ENCODE results near the gene CYSTM1. TPM values are rescaled to one million over a fixed set of nuclear protein-coding genes. Genes with fewer than 3 reads are reported as not detected.

Gene CYSTM1
- total RNA-seq, 1 donor from 2014 or later, result 28.1 TPM

- peak overlapping the region; percentile 49 for H3K27ac Mint-ChIP-seq
- no peak for DNase-seq (ENCODE audit: low spot score, unreplicated experiment)
- no peaks in the 10 kb centered on the region for H3K9me3 Mint-ChIP-seq (ENCODE audit: low read depth)
- peaks cover 14% of the 10 kb centered on the region for H3K4me1 Mint-ChIP-seq (ENCODE audit: low read depth)
- no peak overlapping the region for H3K4me3 Mint-ChIP-seq (ENCODE audit: low read depth)
- H3K36me3 Mint-ChIP-seq (ENCODE audit: insufficient read depth), result peaks cover 12% of the 10 kb centered on the region
- TF ChIP-seq CTCF (IDR thresholded peaks at IDR 0.05; ENCODE audit: unreplicated experiment), result no peak
- H3K27me3 Mint-ChIP-seq, result no peaks in the 10 kb centered on the region
Observed at GRCh38 chr5:140245341-140245740, 70.4 kb downstream of the CYSTM1 start.

- Mint-ChIP-seq H3K27me3 (no peaks in the 10 kb centered on the region), H3K9me3 (ENCODE audit: low read depth) (no peaks in the 10 kb centered on the region), H3K4me3 (ENCODE audit: low read depth) (no peak overlapping the region), H3K36me3 (ENCODE audit: insufficient read depth) (peaks cover 14% of the 10 kb centered on the region), H3K4me1 (ENCODE audit: low read depth) (peaks cover 12% of the 10 kb centered on the region), H3K27ac (peak overlapping the region; percentile 57)
- DNase-seq (ENCODE audit: low spot score, unreplicated experiment), result no peak
- no peak for TF ChIP-seq CTCF (IDR thresholded peaks at IDR 0.05; ENCODE audit: unreplicated experiment)
Observed at GRCh38 chr5:140245926-140246325, 70.9 kb downstream of the CYSTM1 start.

GRCh38 chr5:140246378-140247122, 71.6 kb downstream of the CYSTM1 start:
- Mint-ChIP-seq H3K9me3 (ENCODE audit: low read depth) (no peaks in the 10 kb centered on the region), H3K27ac (no peak overlapping the region), H3K4me3 (ENCODE audit: low read depth) (no peak overlapping the region), H3K36me3 (ENCODE audit: insufficient read depth) (peaks cover 14% of the 10 kb centered on the region), H3K4me1 (ENCODE audit: low read depth) (peaks cover 7% of the 10 kb centered on the region), H3K27me3 (no peaks in the 10 kb centered on the region)
- TF ChIP-seq CTCF (IDR thresholded peaks at IDR 0.05; ENCODE audit: unreplicated experiment), result no peak
- no peak for DNase-seq (ENCODE audit: low spot score, unreplicated experiment)

GRCh38 chr5:140248414-140248813, 73.4 kb downstream of the CYSTM1 start:
- H3K27me3 Mint-ChIP-seq, result no peaks in the 10 kb centered on the region
- H3K9me3 Mint-ChIP-seq (ENCODE audit: low read depth), result no peaks in the 10 kb centered on the region
- H3K36me3 Mint-ChIP-seq (ENCODE audit: insufficient read depth), result peaks cover 14% of the 10 kb centered on the region
- DNase-seq (ENCODE audit: low spot score, unreplicated experiment), result no peak
- TF ChIP-seq CTCF (IDR thresholded peaks at IDR 0.05; ENCODE audit: unreplicated experiment), result no peak
- no peak overlapping the region for H3K27ac Mint-ChIP-seq
- H3K4me3 Mint-ChIP-seq (ENCODE audit: low read depth), result no peak overlapping the region
- H3K4me1 Mint-ChIP-seq (ENCODE audit: low read depth), result peaks cover 10% of the 10 kb centered on the region

GRCh38 chr5:140249536-140249935, 74.5 kb downstream of the CYSTM1 start:
- DNase-seq (ENCODE audit: low spot score, unreplicated experiment), result no peak
- no peak overlapping the region for H3K4me3 Mint-ChIP-seq (ENCODE audit: low read depth)
- H3K27me3 Mint-ChIP-seq, result no peaks in the 10 kb centered on the region
- peaks cover 12% of the 10 kb centered on the region for H3K36me3 Mint-ChIP-seq (ENCODE audit: insufficient read depth)
- no peaks in the 10 kb centered on the region for H3K9me3 Mint-ChIP-seq (ENCODE audit: low read depth)
- no peak overlapping the region for H3K27ac Mint-ChIP-seq
- no peak for TF ChIP-seq CTCF (IDR thresholded peaks at IDR 0.05; ENCODE audit: unreplicated experiment)
- H3K4me1 Mint-ChIP-seq (ENCODE audit: low read depth), result peaks cover 10% of the 10 kb centered on the region

All from progenitor cell of endocrine pancreas (in vitro differentiated cells).